Colon (tissue), 2 donors: ENCODE data around the gene AKT1S1.

ENCODE experiments used
- FAIRE-seq: peaks from 2 replicates; lab custom pipeline; 2012; peaks lifted over from hg19 to GRCh38; lab: Jason Lieb, UNC
- donor health status: control.
- donor health status: control.

Gene AKT1S1

DNA sequence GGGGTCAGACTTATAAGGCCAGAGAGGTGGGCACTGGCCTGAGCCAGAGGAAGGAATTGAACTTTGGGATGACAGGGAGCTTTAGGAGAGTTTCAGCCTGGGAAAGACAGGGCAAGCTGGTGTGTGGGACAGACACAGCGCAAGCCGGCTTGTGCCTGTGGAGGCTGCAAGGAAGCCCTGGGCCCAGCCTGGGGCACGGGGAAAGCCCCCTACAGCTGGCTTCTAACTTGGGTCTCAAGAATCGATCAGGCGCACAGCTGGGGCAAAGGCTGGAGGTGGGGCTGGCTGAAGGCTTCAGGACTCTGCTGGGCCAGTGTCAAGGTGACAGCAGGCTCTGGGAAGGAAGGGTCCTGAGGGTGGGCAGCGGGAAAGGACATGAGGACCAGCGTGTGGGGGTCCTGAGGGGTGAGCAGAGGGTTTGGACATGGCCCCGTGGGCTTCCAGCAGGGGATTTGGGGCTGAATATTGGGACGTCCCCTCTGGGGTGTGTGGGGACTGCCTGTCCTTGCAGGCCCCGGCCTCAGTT is 23.2 kb downstream of the AKT1S1 start:
- FAIRE-seq: no peak

DNA sequence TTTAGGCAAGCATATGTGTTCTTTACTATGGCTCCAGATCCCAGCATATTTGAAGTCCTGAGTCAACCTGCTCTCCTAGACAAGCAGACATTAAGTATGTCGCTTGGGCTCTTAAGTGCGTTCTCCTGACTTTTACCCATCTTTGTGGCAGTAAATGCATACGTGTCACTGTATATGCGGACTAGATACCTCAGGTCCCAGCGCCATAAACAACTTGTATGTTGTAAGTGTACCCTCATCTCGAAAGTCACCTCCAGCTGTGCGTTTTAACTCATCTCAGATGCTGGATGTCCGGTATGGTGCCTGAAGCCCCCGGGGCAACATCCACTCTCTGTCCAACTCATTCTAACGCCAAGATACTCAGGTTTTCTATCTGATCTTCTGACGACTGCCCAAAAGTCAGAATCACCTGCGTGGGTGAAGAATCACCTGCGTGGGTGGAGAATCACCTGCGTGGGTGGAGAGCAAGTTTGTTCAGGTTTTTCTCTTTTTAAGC is 24.5 kb downstream of the AKT1S1 start:
- FAIRE-seq: no peak

- no peak for FAIRE-seq
These were observed 25.5 kb downstream of the AKT1S1 start for GRCh38 chr19:49851456-49852259.

GRCh38 chr19:49850487-49851342 is 26.4 kb downstream of the AKT1S1 start, which contains the start of gene PTOV1:
TSS of gene PTOV1 (plus strand) at chr19:49851159.
- no peak for FAIRE-seq

DNA sequence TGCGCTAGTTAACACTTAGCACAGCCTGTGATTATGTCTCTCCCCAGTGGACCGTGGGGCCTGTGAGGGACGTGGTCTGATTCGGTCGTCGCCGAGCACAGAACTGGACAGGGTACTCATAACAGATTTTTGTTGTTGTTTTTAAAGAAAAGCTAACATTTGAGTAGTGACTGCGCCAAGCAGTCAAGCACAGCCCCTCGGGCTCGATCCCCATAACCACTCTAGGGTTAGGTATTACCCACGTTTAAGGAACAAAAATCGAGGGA is 27.0 kb downstream of the AKT1S1 start:
- no peak for FAIRE-seq

DNA sequence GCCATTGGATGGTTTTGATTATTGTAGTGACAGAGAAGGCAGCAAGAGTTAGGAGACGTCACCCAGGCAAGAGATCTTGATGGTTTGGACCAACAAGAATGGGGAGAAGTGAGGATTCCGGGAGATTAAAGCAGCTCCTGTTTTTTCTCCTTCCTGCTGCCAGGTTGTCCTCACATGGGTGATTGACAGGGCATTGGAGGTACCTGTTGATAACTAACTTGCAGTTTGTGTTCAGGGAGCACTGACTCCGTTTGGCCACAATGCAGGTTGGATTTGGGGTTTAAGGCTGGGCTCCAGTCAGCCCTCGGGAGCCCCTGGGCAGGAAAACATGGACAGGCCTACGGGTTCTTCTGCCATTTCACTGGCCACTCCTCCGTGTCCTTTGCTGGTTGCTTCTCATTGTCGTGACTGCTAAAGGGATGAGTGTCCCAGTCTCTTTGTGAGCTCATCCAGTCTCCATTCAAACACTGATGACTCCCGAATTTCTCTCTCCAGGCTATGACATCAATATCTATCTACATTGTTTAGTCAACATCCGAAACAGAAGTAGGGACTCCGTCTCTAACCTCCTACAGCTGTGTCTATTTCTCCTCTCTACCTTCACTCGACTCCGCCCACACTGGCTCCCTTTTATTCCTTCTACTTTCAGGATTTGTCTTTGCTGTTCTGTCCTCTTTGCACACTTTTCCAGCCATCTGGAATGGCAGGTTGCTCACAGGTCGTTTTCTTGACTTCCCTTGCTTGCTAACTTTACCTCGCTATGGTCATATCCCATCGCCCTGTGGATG is 27.5 kb downstream of the AKT1S1 start:
- FAIRE-seq: no peak

GRCh38 chr19:49848938-49849337 is 28.2 kb downstream of the AKT1S1 start:
- FAIRE-seq: no peak

DNA sequence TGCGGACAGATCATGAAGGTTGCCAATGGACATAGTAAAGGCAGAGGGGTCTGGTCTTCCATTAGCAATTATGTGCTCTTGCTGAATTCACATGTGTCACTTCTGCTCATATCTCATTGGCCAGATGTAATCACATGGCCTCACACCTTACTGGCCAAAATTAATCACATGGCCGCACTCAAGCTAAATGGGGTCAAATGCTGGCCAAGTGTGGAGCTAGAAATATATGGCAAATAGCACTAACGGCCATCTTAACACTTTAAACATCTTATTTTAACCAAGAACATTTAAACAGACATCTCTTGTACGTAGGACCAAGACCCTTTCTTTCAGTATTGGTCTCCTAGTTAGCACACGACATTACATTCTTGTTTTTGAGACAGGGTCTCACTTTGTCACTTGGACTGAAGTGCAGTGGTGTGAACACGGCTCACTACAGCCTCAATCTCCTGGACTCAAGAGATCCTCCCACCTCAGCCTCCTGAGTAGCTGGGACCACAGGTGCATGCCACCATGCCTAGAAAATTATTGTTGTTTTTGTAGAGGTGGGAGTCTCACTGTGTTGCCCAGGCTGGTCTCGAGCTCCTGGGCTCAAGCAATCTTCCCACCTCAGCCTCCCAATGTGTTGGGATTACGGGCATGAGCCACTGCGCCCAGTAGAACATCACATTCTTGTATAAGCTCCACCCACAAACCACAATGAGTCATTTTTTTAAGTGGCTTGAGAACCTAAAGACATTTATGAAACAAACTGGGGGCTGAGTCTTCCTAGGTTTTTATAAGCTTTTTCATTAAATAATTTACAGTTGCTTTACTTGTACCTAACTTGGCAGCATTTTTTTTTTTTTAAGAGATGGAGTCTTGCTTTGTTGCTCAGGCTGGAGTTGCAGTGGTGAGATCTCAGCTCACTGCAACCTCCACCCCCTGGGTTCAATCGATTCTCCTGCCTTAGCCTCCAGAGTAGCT is 29.1 kb downstream of the AKT1S1 start:
- no peak for FAIRE-seq

GRCh38 chr19:49846408-49846807 is 30.7 kb downstream of the AKT1S1 start:
- no peak for FAIRE-seq

DNA sequence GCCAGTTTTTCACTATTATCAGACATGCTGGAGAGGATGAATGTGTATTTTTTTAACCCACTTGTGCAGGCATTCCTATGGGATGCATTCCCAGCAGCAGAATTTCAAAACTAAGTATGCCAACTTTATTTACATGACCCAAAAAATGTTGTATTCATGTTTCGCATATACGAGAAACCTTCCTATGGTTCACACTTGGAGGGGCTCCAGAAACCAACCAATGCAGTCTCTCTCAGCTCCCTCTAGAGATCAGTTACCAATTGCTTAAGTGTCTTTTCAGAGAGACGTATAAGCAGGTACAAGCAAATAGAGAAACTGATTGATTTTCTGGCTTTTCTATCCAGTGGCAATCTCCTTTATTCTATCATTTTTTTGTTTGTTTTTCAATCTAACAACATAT is 31.7 kb downstream of the AKT1S1 start:
- FAIRE-seq: no peak

GRCh38 chr19:49844138-49845095 is 32.7 kb downstream of the AKT1S1 start:
- FAIRE-seq: no peak

- no peak for FAIRE-seq
These were observed 33.9 kb downstream of the AKT1S1 start for GRCh38 chr19:49843265-49843664.

GRCh38 chr19:49840736-49841249 is 36.4 kb downstream of the AKT1S1 start:
- FAIRE-seq: no peak

- no peak for FAIRE-seq
These were observed 36.8 kb downstream of the AKT1S1 start for GRCh38 chr19:49840321-49840720.

GRCh38 chr19:49839713-49840112 is 37.4 kb downstream of the AKT1S1 start:
- no peak for FAIRE-seq

DNA sequence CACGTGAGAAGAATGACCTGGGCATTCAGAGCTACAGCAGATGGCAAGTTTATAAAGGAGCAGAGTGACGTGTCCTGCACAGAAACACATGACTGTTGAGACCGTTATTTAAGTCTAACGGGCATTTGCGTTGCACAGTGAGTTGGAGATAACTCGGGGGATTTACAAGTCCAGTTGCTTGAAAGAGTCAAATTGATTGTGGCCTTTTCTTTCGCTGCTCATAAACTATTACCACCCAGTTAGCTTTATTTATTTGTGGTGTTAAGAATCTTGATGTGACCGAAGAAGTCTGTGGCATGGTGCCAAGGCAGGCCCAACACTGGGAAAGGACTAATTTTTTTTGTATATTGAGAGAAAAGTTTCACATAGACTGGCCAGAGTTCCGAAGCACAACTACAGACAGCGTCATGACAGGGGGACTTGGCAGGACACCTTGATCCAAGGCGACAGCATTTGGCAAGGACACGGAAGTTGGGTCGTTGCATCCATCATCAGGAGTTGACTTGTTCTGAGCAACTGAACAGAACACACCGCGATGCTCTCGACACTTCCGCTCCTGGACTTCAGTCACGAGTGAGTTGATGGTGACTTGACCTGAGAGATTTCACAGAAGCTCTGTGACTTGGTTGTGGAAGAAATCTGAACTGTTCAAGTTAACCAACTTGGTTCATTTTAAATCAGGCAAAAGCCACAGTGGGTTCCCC is 38.1 kb downstream of the AKT1S1 start:
- FAIRE-seq: no peak

- FAIRE-seq: no peak
These were observed 39.7 kb downstream of the AKT1S1 start for GRCh38 chr19:49837425-49837824.

- FAIRE-seq: no peak
These were observed 40.2 kb downstream of the AKT1S1 start for GRCh38 chr19:49837009-49837310.
